Stimulated activated CD8-positive, alpha-beta memory T cell treated with anti-CD3 and anti-CD28 coated beads, Interleukin-15, amount 100 ng/mL, for 4 hours (primary cell): Measurements from ENCODE around the gene YLPM1.
"Not testable (repeated sequence)": the region's sequence is repeated elsewhere in the genome, so short reads cannot be mapped to it uniquely, and the experiment has no call there.

Source experiments
- DNase-seq, 2 donors: peaks; one replicate each; pipeline ENCODE4 v3.0.0-alpha.2; 2020; ENCODE audit warnings: low read depth in 2 of 2

The YLPM1 gene

DNA sequence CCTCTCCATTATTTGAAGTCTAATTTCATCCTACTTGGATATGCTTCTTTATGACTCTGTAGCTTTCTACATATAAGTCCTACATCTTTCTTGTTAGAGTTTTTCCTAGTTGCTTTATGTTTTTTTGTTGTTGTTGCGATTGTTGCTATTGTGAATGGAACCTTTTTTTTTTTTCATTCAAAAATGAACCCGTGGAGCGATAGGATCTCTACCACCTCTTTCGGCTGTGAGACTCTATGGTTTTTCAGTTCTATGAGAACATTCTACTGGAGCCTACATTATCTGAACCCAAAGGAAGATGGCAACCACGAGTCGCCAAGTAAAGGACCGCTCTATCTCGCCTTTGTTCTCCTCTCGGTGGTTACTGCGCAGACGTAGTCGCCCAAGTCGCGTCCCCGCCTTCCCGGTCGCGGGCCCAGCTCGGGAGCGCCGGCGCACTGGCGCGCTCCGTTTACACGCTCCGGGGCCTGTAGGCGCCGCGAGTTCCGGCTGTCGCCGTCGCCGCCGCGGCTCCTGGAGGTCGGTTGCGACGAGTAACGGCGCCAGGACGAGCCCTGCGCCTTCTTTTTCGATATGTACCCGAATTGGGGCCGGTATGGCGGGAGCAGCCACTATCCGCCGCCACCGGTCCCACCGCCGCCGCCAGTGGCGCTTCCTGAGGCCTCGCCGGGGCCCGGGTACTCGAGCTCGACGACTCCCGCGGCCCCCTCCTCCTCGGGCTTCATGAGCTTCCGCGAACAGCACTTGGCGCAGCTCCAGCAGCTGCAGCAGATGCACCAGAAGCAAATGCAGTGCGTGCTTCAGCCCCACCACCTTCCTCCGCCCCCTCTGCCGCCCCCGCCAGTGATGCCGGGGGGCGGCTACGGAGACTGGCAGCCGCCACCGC lies at the start of gene YLPM1:
TSS of gene YLPM1 (plus strand) at position 400 of the 886 bp plus-strand sequence. CDS start at position 574, 174 bp downstream.
- DNase-seq, result peak; percentile 82 to 85

DNA sequence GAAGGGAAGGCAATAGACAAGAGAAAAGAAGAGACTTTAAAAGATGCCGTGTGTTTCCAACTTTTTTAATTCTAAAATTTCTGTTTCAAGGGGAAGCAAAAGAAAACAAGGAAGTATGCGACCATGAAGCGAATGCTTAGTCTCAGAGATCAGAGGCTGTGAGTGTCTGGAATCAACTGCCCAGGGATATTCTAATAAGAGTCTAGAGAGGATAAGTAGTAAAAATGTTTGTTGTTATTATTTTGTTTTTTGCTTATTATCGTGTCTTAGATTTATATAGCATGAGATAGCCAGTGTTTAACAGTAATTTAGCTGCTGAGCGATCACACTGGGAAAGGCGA lies 49.8 kb upstream of the YLPM1 start:
- no peak for DNase-seq

- DNase-seq, result no peak
Observed at GRCh38 chr14:74720526-74720925, 42.6 kb upstream of the YLPM1 start.

DNA sequence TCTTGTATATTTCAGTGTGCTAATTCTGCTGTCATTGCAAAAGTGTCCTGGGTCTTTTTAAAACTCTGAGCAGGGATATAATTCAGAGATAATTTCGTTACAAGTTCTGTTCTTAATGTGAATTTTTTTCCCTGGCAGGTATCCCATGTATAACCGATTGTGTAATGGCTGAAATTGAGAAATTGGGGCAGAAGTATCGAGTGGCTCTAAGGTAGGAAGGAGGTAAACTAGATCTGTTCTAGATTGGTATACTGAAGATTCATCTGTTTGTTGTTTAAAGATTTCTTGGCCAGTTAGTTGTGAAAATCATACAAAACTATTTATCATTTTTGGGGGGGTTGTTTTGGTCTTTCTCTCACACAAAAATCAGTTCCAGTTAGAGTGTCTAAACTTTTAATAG lies 40.0 kb upstream of the YLPM1 start:
- no peak for DNase-seq

DNA sequence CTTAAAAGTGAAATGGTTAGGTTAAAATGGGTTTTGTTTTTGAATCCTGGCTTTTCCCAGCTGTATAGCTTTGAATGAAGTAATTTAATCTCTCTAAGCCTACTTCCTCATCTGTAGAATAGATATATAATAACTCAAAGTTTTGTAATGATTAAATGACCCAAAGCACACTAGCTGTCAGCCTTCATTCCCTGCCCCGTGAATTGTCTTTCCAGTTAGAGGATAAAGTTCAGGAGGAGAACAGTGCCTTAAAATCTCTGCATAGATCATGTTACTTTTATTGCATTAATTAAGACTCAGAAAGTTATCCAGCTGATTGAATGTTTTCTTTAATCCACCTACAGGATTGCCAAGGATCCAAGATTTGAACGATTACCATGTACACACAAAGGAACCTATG lies 30.7 kb upstream of the YLPM1 start:
- no peak for DNase-seq

DNA sequence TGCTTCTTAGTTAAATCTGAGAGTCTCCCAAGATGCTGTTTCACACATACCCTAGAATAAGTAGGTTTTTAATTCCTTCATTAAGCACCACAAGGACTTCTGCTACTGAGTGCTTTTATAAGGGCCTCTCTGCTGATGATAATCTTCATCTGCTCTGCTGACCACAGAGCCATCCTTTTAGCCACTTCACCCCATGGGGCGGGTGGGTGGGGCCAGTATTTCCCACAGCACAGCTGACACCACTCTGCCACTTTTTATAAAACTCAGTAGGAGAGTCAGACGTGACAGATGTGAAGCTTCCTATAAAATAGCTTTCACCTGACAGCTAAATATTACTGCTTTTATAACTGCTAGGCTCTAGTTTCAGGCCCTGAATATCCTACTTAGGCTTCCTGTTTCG lies 29.9 kb upstream of the YLPM1 start:
- no peak for DNase-seq

DNA sequence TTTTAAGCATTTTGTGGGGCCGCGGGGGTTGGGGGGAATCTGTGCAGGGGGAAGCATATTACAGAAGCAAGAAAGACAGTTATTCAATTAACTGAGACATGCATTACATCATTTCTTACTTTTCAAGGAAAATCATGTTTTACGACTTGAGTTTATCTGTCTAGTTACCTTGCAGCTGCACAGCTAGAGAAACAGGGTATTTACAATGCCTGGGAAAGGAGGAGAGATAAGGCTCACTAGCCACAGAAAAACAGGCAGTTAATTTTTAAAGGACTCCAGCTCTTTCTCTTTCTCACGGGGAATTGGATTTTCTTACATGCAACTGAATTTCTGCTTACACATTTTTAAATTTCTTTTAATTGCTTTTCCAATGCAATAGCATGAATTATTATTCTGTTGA lies 28.0 kb upstream of the YLPM1 start:
- DNase-seq, result no peak

DNA sequence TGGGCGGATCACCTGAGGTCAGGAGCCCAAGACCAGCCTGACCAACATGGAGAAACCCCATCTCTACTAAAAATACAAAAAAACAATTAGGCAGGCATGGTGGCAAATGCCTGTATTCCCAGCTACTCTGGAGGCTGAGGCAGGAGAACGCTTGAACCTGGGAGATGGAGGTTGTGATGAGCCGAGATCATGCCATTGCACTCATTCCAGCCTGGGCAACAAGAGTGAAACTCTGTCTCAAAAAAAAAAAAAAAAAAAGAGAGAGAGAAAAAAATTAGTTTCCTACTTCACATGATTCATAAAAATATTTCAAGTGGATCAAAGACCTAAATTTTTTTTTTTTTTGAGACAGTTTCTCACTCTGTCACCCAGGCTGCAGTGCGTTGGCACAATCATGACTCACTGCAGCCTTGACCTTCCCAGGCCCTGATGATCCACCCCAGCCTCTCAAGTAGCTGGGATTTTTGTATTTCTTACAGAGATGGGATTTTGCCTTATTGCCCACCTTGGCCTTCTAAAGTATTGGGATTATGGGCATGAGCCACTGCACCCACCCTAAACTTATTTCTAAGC lies 25.3 kb upstream of the YLPM1 start:
- DNase-seq, result no peak

- DNase-seq, result no peak
Observed at GRCh38 chr14:74739293-74740030, 23.7 kb upstream of the YLPM1 start.

GRCh38 chr14:74747237-74747636 lies 15.9 kb upstream of the YLPM1 start:
- DNase-seq, result no peak

DNA sequence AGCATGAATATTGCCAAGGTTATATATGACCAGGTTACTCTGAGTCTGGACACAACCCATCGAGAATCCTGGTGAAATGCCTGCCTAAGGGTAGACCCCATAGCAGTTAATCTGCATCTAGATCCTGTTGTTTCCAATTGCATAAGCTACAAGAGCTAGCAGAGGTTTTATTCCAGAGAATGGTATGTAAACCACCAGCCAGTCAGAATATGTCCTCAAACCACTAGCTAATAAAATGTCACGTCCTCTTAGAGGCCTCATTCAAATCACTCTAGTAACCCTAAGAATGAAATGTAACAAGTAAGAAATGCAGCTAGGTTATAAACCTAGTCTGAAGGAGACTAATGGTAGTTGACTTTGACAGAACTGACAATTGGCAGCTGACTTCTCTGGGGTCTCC lies 9.0 kb upstream of the YLPM1 start:
- DNase-seq, result no peak

DNA sequence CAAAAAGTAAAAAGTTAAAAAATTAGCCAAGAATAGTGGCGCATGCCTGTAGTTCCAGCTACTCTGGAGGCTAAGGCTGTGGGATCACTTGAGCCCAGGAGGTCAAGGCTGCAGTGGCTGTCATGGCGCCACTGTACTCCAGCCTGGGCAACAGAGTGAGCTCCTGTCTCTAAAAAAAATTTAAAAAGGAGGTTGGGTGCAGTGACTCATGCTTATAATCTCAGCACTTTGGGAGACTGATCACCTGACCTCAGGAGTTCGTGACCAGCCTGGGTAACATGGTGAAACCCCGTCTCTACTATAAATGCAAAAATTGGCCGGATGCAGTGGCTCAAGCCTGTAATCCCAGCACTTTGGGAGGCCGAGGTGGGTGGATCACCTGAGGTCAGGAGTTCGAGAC lies 8.2 kb upstream of the YLPM1 start:
- no peak for DNase-seq

- DNase-seq, result no peak
Observed at GRCh38 chr14:74756326-74756725, 6.8 kb upstream of the YLPM1 start.

- DNase-seq, result not testable (repeated sequence)
Observed at GRCh38 chr14:74758505-74758904, 4.6 kb upstream of the YLPM1 start.

DNA sequence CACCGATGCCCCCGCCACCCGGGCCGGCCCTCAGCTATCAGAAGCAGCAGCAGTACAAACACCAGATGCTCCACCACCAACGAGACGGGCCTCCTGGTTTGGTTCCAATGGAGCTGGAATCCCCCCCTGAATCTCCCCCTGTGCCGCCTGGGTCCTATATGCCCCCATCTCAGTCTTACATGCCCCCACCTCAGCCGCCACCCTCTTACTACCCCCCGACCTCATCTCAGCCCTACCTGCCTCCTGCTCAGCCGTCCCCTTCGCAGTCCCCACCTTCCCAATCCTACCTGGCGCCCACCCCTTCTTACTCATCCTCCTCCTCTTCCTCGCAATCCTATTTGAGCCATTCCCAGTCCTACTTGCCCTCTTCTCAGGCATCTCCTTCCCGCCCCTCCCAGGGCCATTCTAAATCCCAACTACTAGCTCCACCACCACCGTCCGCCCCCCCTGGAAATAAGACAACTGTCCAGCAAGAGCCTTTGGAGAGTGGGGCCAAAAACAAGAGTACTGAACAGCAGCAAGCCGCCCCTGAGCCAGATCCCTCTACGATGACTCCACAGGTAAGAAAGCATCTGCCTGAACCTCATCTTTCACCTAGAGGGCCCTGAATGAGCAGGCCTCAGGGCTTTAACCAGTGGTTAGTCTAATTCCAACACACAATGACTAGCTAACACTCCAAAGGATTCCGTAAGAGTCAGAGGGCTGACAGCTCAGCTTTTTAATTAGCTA lies 851 bp downstream of the YLPM1 start:
- peak in 1 of 2 donors; percentile 2 for DNase-seq

DNA sequence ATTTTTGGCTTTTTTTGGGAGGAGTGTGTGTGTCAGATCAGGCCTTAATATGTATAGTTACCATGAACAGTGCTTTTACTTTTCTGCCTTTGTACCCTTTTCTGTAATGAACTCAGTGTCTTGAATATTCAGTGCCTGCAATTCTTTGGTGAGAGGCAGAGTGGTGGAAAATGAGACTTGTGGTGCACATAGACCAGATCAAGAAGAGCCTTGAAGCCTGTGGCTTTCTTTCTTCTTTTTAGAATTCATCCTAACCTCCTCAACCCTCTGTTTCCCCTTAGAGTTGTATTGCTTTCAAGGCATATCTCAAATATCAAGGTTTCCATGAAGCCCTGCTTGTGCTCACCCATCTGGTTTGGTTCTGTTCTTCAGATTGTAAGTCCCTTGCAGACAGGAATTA lies 2.6 kb downstream of the YLPM1 start:
- DNase-seq, result no peak

- DNase-seq, result no peak
Observed at GRCh38 chr14:74771399-74771798, 8.3 kb downstream of the YLPM1 start.

DNA sequence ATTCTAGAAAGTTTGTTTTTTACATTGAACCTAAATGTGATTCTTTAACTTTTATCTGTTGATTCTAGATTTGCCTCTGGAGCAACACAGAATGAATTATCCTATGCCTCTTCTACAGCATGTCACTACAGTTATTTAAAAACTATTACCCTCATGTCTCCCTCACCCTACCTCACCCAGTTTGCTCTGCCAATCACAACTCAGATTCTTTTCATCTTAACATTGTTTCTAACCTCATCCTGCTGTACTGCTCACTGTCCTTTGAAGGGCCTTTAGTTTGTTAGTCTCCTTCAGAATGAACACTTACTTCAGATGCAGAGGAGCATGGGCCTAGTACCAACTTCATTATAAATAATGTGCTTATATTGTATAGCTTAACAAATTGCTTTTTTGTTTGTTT lies 21.5 kb downstream of the YLPM1 start:
- DNase-seq, result no peak

DNA sequence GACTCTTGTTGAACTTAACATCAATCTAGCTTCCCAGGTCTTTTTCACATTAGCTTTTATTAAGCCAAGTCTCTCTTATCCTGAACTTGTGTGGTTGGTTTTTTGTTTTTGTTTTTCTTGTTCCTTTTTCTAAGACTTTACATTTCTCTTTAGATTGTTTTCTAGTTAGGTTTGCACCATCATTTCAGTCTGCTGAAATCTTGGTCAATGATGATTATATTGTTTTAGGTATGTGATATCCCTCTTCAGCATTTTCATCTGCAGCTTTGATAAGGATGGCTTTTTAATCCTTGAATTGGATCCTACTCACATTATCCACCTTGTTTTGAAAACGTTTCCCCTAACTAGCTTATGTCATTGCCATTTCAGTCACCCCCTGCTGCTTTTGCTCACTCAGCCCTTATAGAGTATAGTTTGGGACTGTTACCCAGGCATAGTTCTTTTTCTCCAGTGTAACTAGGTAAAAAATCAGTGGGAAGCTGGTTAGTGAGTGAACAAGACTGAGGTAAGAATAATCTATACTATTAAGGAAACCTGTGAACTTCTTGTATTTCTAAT lies 22.0 kb downstream of the YLPM1 start:
- DNase-seq, result no peak

GRCh38 chr14:74786796-74787315 lies 23.7 kb downstream of the YLPM1 start:
- no peak for DNase-seq

DNA sequence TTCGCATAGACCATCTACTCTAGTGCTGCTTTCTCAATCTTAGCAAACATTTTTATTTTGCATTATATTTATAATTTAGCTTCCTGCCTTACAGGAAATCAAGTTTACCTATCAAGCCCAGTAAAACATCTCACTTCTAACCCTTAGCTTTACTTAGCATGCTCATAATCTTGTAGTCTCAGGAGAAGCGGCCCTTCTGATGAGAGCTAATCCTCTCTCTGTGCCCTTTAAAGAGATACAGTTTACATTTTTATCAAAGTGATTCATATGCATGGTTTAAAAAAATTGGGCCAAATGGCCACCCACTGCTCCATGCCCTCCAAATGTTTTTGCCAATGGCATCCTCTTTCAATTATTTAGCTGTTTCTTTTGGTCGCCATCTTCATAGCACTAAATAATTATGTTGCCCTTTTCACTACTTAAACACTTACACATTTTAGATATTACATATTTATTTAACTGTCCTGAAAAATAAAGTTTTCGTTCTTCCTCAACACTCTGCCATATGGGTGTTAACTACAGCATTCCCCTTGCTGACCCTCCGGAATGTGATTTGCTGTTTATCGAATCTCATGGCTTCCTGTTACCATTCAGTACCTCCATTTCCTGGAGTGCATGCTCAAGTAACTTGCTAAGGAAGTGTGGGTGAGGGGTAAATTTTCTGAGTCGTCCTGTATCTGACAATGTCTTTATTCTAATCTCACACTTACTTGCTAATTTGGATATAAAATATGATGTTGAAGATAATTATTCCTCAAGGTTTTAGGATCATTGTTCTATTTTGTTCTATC lies 29.3 kb downstream of the YLPM1 start:
- no peak for DNase-seq
